ENCODE measurements around the gene LBP. TPM values are rescaled to one million over a fixed set of nuclear protein-coding genes. Genes with fewer than 3 reads are reported as not detected.

Gene LBP
- total and polyA plus RNA-seq, 2 donors (not counting 3 experiments of a cell fraction or from before 2014, with no cell fraction given) = 0.03 TPM; not detected in 1

DNA sequence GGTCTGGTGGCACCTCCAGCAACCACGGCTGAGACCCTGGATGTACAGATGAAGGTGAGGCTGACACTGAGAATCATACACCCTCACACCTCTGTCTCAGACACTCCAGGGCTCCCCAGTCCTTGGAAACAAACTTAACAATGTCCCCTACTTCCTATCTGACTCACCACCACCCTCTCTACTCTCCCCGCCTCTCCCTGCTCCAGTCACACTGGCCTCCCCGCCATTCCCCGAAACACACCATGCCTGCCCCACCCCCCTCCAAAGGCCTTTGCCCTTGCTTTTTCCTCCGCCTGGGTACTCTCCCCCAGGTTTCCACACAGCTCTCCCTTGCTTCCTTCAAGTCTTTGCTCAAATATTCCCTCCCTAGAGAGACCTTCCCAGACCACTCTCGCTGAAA, 26.1 kb upstream of the LBP start:
- no peak for TF ChIP-seq JUN (IDR thresholded peaks at IDR 0.05; ENCODE audit: borderline replicate concordance, insufficient read depth, insufficient read length, low read depth)
- TF ChIP-seq POLR2A (IDR thresholded peaks at IDR 0.05; ENCODE audit: low read depth, low read length) = no peak
- TF ChIP-seq, protein P1, sequence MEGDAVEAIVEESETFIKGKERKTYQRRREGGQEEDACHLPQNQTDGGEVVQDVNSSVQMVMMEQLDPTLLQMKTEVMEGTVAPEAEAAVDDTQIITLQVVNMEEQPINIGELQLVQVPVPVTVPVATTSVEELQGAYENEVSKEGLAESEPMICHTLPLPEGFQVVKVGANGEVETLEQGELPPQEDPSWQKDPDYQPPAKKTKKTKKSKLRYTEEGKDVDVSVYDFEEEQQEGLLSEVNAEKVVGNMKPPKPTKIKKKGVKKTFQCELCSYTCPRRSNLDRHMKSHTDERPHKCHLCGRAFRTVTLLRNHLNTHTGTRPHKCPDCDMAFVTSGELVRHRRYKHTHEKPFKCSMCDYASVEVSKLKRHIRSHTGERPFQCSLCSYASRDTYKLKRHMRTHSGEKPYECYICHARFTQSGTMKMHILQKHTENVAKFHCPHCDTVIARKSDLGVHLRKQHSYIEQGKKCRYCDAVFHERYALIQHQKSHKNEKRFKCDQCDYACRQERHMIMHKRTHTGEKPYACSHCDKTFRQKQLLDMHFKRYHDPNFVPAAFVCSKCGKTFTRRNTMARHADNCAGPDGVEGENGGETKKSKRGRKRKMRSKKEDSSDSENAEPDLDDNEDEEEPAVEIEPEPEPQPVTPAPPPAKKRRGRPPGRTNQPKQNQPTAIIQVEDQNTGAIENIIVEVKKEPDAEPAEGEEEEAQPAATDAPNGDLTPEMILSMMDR (IDR thresholded peaks at IDR 0.05; ENCODE audit: extremely low read depth in 1 of 2, insufficient read depth in 1 of 2, low read depth in 1 of 2, low read length in 2 of 2) = no peak
- no peak for TF ChIP-seq EZH2 (IDR thresholded peaks at IDR 0.05; ENCODE audit: borderline replicate concordance, low read depth, low read length, severe bottlenecking)
- TF ChIP-seq, protein P2, sequence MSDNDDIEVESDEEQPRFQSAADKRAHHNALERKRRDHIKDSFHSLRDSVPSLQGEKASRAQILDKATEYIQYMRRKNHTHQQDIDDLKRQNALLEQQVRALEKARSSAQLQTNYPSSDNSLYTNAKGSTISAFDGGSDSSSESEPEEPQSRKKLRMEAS (IDR thresholded peaks at IDR 0.05; ENCODE audit: insufficient read depth, insufficient read length) = no peak
- TF ChIP-seq MYC (IDR thresholded peaks at IDR 0.05; ENCODE audit: low read depth, low read length) = no peak
- Histone ChIP-seq H4K20me1 (replicated peaks; ENCODE audit: control insufficient read depth, extremely low read depth, insufficient read depth, low read length) (no peaks in the 10 kb centered on the region), H2AFZ (ENCODE audit: low read depth, low read length) (no peak overlapping the region), H3K27ac (ENCODE audit: insufficient read depth, low read depth, low read length) (no peak overlapping the region), H3K79me2 (ENCODE audit: control insufficient read depth, insufficient read depth, low read length) (no peaks in the 10 kb centered on the region), H3K4me3 (replicated peaks in 1 of 3; ENCODE audit: insufficient read depth in 1 of 3, low read depth in 1 of 3, low read length in 3 of 3) (no peak overlapping the region), H3K36me3 (ENCODE audit: control insufficient read depth in 2 of 2, extremely low read depth in 1 of 2, insufficient read depth in 2 of 2, low read length in 2 of 2) (no peaks in the 10 kb centered on the region), H3K27me3 (ENCODE audit: control insufficient read depth in 2 of 2, insufficient read depth in 2 of 2, low read length in 2 of 2) (peaks cover 2 to 5% of the 10 kb centered on the region in 2 experiments), H3K9me3 (replicated peaks; ENCODE audit: control insufficient read depth, insufficient read depth, low read length) (no peaks in the 10 kb centered on the region), H3K9ac (replicated peaks; ENCODE audit: extremely low read depth, insufficient read depth, low read length) (no peak overlapping the region), H3K4me2 (ENCODE audit: insufficient read depth, low read length) (no peak overlapping the region), H3K4me1 (ENCODE audit: control insufficient read depth, extremely low read depth, insufficient read depth, low read length) (no peaks in the 10 kb centered on the region), H3K9me1 (replicated peaks; ENCODE audit: control insufficient read depth, extremely low read depth, insufficient read depth, low read length) (no peaks in the 10 kb centered on the region)
- BruUV-seq (replicated peaks) = no TSS peak
- POLR2A ChIA-PET = no interaction called here
- no peak for FAIRE-seq
- CTCF ChIA-PET = interaction anchor here (2.0 to 6.1 kb wide), 4 partner anchors 20 to 756 kb away, joined by 5 to 182 read pairs (median 10); no protein-coding TSS in a partner anchor
- DNase-seq (ENCODE audit: low read depth, low spot score) = no peak
- dilution Hi-C loops (cut with MboI; ENCODE audit: extremely low pct_ligation_motif_present, low sequenced_read_pairs) (no loop called here), intact Hi-C loops (cut with micrococcal nuclease) (loop anchor here (5.0 to 10.0 kb wide), 2 partner anchors 265 to 418 kb away; partner anchors contain the start of gene VSTM2L)

All from endothelial cell of umbilical vein (primary cell).